Body of pancreas (tissue), 4 donors: ENCODE measurements around the gene GIPR.

Experiments
- POLR2A ChIP-seq, 3 donors: fragments of 450-650 bp; IDR thresholded peaks; one replicate each; pipeline ENCODE4 v1.6.1; 2016; ENCODE audit warnings: antibody characterized with exemption in 3 of 3, mild to moderate bottlenecking in 2 of 3
- TF ChIP-seq, protein P1 (sequence below), 7 experiments: fragments of 450-650 bp in 4 of 7; fragments of 200-600 bp in 3 of 7; sonication (generic) in 3 of 7; IDR thresholded peaks; one replicate each; pipeline ENCODE4 v1.5.1; 2016 to 2019; ENCODE audit warnings: antibody characterized with exemption in 7 of 7

DNA sequence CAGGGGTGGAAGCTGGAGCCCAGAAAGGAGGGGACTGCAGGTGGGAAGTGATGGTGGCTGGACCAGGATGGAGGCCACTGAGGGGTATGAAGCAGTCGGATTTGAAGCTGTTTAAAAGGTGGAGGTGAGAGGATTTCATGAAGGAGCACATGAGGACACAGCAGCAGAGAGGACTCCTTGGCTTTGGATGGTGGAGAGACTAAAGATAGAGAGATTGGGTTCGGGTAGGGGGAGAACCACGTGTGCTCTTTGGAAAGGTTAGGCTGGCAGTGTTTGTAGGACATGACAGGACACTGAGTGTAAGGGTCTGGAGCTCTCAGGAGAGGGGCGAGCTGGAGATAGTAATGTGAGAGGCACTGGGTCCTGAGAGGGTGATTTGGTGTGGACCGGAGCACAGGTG, 14.9 kb downstream of the GIPR start:
- TF ChIP-seq, protein P1, sequence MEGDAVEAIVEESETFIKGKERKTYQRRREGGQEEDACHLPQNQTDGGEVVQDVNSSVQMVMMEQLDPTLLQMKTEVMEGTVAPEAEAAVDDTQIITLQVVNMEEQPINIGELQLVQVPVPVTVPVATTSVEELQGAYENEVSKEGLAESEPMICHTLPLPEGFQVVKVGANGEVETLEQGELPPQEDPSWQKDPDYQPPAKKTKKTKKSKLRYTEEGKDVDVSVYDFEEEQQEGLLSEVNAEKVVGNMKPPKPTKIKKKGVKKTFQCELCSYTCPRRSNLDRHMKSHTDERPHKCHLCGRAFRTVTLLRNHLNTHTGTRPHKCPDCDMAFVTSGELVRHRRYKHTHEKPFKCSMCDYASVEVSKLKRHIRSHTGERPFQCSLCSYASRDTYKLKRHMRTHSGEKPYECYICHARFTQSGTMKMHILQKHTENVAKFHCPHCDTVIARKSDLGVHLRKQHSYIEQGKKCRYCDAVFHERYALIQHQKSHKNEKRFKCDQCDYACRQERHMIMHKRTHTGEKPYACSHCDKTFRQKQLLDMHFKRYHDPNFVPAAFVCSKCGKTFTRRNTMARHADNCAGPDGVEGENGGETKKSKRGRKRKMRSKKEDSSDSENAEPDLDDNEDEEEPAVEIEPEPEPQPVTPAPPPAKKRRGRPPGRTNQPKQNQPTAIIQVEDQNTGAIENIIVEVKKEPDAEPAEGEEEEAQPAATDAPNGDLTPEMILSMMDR (IDR thresholded peaks at IDR 0.05) = no peak
- TF ChIP-seq POLR2A (IDR thresholded peaks at IDR 0.05) = no peak
